ENCODE measurements around the gene PLEKHA6.

PLEKHA6 gene

DNA sequence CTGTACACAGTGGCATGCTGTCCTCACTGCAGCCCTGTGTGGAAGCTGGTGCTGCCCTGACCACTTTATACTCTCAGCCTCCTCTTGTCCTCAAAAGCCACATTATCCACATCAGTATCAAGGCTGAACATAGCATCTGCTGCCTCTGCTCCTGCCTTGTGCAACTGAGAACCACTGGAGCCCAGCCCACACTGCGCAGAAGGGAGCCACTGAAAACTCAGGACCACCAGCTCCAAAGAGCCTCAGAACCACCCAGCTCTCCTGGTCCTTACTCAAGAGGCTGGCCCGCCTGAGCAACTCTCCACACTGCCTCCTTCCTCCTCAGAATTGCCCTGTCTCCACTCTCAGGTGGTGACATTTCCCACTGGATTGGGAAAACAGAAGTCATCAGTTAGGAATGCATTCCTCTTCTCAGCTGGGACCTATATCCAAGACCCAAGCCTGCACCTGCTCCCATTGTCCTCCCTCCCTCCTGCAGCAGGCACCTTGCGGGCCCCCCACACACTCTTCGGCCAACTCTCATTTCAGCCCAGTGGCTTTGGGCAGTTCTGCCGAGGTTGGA, 156.4 kb downstream of the PLEKHA6 start:
- DNase-seq = no peak

DNA sequence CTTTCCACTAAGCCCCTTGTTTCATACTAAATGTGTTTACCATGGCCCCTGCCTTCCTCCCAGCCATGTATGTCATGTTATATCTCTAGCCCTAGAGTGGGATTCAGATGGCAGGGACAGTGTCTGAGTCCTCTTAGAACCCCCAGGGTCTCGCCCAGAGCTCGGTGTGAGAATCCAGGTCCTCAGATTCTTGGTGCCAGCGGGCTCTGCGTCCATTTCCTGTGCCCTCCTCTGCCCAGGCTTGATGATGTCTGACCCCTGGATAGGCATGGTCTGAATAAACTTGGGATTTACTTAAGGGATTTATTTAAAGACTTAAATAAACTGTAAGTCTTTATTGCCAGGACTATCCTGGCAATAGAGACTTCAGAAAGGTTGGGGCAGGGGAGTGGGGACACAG, 157.2 kb downstream of the PLEKHA6 start:
- no peak for DNase-seq

DNA sequence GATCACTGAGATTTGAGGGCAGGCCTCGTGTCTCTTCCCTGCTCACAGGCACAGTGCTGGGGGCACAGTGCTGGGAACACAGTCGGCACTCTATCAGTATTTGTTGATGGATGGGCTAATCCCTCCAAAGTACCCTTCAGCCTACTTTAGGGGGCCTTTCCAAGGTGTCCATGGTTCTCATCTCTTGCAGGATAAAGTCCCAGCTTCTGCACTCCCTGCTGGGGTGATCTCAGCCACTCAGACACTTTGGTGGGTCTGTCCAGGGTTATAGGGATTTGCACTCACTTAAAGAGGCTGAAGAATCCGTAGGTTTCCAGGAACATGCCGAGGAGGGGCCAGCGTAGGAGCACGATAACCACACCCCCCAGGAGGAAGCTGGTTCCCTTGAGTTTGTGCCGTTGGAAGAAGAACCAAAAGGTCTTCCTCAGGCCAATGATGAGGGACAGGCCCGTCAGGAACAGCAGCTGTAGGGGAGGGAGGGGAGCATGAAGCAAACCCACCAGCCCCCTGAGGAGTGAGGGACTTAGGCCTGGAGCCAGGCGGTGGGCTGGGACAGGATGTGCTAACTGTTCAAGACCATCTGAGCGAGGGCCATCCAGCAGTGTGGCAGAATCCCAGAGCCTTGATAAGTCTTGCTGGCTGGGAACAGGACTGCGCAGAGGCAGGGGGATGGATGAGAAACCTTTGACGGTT, 158.2 kb downstream of the PLEKHA6 start:
- DNase-seq = no peak

DNA sequence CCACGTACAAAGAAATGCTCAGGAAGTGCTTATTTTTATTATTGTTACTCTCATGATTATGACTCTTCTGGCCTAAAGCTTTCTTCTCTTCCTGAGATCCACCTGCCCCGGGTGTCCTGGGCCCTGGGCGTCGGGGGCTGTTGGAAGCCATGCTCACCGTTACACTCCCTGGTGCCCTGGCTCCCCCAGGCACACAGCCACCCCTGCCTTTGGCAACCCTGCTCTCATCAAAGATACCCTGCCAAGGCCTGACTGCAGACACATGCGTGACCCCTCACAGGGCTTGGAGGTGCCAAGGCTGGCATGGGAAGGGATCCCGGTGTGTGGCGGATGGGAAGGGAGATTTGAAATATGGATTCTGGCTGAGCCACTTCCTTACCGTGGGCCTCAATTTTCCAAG, 160.2 kb downstream of the PLEKHA6 start:
- no peak for DNase-seq

DNA sequence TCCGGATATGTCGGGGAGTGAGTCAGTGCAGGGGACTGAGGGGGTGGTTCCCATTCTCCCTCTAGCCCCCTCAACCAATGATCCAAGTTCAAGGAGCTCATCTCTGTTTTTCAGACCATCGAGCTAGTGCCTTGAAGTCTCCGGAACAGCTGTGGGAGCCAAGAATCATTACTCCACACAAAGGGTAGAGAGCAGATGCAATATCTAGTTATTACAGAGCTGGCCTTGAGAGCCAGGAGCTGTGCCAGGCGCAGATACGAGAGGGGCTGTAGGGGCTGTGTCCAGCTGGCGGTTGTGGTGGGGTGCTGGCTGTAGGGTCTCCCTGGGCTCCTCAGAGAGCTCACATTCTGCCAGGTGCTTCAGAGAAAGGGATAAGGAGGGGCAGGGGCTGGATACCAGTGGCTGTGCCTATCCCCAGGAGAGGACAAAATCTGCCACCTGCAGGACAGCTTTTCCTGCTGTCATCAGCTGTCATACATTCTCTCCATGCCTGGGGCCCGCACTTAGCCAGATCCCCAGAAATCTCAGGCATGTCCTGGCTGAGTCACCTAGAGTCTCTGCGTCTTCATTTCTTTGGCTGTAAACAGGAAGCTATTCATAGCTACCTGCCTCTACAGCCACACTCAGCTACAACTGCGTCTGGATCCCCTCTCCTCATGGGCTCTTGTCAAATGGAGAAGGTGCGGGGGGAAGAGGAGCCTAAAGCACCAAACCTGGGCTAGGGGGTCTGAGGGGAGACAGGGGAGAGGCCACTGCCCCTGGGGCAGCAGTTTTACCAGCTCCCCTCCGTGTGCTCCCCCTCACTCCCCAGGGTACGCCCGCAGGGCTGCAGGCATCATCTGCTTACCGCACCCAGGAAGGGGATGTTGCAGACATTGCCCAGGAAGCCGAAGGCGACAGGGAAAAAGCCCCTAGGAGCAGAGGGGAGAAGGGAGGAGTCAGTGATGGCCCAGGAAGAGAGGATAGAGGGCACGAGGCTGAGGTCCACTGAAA, 161.1 kb downstream of the PLEKHA6 start:
- DNase-seq = no peak

DNA sequence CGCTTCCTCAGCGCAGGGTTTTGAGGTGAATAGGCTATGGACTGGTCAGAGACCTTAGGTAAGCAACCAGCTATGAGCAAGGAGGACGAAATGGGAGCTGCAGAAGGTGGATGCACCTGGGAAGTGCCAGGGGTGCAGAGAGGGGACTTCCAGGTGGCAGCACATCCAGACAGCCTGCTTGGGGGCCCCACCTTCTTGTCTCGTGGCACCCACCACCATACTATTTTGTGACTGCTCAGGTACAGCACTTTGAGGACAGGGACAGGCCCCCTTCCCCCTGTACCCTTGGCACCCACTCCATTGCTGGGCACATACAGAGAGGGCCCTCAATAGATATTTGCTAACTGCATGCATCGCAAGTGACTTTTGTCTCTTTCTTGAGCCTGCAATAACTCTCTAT, 162.7 kb downstream of the PLEKHA6 start:
- no peak for DNase-seq

DNA sequence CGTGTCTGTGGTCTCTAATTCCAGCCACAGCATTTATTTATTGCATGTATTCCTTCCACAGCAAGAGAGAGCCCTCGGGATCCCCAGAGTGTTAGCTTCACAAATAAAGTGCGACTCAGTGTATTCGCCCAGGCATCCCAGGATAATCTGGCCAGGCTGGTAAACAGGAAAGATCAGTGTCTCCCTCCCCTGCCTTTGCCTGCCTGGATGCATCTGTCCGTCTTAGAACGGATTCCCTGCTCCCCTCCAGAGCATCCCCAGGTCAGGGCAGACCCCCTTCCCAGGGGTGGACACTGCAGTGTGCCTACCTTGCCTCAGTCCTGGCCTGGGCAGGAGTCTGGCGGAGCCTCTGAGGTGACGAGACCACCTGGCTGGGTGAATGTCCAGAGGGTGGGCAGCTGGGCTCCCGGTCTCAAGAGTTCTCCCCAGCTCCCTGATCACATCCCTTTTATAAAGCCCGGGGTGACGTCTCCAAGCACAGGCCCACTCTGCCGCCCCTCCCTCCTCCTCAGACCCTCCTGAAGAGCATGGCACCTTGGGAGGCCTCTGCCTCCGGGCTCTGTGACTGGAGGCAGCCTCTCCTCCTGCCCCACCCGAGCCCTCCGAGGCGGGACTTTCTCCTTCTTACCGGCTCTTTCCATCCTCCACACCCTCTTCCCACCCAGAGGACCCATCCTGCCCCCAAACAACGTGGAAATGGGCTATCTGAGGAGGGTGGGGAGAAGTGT, 163.5 kb downstream of the PLEKHA6 start, which contains the start of gene KISS1:
Gene KISS1, minus strand, starts transcription at position 424 of the 728 bp plus-strand sequence. CDS start 3,615 bp downstream, outside the sequence.
- no peak for DNase-seq

DNA sequence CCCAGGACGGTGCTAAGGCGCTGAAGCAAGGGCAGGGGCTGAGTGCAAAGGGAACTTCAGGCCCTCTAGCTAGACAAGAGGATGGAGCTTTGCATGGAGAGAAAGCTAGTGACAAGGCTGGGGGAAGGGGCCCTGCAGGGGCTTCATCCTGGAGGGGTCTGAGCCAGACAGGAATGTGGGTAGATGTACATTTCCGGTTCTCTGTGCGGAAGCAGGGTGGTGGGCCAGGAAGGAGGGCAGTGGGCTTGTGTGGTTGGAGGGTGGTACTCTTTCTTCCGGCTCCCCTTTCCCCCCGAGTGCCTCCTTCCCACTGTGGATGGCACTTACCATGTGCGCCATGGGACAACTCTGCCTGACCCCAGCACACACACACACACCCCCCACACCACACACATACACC, 165.0 kb downstream of the PLEKHA6 start:
- DNase-seq = no peak

DNA sequence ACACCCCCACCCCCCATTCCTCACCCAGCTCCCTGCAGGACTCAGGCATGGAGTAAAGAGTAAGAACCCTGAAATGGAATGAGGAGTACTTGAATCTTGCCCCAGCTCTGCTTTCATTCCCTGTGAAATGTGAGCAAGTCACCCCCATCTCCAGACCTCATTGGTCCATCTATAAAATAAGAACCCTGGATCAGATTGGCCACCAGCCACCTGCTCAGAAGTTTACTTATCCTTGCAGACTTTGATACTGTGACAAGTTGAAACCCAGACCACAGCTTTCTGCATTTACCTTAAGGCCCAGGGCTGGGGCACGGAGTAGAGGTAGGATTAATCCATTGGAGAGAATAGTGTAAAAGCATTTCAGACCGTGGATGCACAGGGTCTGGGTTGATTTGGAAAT, 165.6 kb downstream of the PLEKHA6 start:
- no peak for DNase-seq

DNA sequence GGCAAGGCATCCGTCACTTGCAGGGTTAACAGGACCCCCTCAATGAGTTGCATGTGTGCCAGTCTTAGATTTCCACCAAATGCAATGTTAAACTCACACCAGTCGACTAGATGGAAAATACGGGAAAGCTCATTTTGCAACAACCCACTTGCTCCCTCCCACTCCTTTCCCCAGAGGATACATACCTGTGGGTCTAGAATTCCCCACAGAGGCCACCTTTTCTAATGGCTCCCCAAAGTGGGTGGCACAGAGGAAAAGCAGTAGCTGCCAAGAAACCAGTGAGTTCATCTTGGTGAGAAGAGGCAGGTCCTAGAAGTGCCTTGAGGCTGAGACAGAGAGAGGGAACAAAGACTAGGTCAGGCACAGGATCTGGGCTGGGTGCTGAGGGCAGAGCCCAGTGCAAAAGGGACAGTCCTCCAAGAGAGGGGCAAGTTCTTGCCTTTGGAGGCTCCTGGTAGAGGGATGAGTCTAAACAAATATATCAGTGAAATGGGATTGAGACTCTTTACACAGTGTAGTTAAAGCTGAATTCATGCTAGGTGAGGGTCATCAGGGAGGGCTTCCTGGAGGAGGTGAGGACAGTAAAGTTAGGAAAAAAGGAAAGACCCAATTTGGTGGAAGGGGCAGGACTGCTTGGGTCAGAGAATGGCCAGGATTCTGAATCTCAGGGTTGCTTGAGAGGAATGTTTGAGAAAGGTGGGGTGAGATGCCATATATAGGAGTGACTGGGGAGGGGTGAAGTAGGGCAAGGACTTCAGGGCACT, 167.0 kb downstream of the PLEKHA6 start:
- no peak for DNase-seq

DNA sequence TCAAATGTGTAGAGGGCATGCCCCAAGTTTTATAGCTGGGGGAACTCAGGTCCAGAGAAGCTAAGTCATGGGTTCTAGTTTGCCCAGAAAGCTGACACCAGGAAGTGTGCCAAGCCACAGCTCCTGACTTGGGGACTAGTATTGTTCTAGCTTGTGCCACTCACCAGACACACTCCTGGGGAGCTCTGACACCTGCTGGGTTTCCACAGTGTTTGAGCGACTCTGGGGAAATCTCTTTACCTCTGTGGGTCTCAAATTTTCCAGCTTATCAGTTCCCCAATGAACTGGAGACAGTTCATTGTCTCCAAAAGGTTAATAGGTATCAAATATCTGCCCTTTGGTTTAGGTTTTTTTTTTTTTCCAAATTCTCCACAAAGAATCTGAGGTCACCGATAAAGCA, 167.7 kb downstream of the PLEKHA6 start:
- no peak for DNase-seq

DNA sequence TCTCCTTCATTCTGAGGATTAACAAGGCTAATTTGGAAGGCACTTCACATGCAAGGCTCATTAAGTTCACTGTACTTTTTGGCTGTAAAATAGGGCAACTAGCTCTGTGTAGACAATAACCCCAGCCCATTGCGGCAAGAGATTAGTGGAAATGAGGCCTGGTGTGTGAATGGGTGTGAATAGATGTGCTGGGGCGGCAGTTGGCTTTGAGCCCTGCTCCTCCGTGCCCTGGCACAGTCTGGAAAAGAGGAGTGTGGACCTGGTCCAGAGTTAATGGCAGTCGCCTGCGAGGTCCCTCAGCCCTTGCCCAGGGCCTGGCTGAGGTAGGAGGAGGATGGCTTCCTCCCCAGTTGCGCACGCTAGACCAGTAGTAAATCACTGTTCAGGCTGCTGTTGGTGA, 168.3 kb downstream of the PLEKHA6 start:
- no peak for DNase-seq

DNA sequence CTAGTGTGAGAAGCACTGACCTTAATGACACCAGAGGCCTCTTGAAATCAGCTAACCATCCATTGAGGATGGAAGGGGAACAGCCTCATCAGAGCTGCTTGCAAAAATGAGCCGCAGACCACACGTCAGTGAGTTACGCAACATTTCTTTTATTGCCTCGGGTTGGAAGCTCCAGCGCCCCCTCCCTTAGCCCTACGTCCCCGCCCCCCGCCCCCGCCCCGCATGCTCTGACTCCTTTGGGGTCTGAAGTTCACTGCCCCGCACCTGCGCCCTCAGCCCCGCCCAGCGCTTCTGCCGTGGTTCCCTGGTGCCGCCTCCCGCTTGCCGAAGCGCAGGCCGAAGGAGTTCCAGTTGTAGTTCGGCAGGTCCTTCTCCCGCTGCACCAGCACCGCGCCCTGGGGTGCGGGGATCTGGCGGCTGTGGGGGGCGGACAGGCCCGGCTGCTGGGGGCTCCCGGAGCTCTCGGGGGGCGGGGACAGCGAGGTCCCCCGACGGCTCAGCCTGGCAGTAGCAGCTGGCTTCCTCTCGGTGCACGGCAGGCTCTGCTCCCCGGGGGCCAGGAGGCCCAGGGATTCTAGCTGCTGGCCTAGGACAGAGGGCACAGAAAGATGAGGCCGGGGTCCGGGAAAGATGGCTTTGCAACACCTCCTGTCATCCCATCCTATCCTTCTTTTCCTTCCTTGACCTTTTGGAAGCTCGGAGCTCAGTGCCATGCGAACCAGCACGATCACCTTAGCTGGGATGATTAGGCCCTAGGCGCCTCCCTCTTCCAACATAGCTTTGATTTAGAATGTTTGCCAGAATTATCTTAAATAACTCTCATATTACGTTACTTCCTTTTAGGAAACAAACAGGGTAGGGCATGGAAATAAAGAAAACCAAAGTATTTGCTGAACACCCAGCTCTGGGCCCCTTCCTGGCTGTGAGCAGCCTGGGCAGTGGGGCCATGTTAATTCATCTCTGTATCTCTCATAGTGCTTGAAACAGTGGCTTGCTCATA, 169.2 kb downstream of the PLEKHA6 start:
- DNase-seq = peak; percentile 71 to 78

DNA sequence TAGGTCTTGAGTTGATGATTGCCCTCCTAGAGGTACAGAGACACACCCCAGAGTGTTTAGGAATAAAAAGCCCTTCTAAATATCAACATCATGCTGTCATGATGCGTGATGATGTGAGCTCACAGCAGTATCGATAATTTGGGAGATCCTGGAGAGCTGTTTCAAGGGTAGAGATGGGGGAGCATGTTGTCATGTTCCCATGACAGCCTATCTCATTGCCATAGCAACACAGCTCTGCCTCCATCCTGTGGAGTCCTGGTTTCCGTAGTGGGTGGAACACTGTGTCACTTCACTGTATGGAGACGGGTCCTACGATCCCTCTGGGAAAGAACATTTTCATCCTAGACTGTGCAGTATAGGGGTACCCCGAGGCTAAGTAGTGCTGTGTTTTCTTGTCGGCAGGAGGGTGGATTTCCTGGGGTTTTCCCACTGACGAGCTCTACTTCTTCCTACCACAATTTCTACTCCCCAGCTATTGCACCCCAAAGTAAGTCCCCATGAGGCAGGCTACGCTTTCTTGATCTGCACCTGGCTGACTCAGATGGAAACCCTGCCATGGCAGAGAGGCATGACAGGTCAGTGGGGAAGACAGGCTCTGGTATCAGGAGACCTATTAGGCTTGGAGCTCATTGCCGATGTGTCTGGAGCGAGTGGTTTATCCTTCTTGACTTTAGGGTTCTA, 170.6 kb downstream of the PLEKHA6 start:
- no peak for DNase-seq

DNA sequence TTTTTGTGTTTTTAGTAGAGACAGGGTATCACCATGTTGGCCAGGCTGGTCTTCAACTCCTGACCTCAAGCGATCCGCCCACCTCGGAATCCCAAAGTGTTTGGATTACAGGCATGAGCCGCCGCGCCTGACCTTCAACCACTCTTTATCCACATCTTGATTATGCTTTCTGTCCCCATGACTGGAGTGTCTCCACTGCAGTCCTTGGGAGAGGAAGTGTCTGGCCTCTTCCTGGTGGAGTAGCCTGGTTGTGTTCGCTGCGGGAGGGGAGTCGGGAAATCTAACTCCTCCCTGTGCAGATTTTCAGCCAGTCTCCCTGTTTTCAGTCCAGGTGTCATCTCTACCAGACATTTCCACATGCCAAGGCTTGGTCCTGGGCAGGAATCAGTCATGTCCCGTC, 173.1 kb downstream of the PLEKHA6 start:
- no peak for DNase-seq

DNA sequence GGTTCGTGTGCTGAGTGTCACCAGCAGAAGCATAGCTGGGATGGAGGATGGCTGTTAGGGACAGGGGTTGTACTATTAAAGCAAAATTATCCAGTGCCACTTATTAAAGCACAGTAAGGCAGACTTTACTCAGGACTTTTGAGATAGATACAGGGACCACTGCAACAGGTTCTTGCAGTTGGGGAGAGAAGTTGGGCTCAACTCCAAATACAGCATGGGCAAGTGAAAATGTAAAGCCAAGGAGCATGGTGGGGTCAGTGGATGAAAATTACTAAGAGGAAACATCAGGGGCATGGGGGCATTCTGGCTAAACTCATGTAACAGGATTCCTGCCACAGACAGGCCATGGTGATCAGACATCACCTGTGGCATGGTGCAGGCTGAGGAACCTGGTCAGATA, 178.6 kb downstream of the PLEKHA6 start:
- DNase-seq = no peak

DNA sequence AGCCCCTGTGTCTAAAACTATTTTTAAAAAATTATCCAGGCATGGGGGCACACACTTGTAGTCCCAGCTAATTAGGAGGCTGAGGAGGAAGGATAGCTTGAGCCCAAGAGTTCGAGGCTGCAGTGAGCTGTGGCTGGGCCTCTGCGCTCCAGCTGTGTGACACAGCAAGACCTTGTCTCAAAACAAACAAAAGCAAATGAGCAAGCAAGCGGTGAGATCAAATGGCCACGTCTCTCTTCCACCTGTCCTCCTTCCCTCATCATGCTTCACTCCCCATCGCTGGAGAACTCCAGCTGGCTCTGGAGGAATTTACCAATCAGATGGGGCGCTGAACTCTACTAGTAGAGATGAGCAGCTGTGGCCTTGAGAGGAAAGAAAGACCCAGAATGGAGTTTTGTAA, 179.6 kb downstream of the PLEKHA6 start:
- no peak for DNase-seq

DNA sequence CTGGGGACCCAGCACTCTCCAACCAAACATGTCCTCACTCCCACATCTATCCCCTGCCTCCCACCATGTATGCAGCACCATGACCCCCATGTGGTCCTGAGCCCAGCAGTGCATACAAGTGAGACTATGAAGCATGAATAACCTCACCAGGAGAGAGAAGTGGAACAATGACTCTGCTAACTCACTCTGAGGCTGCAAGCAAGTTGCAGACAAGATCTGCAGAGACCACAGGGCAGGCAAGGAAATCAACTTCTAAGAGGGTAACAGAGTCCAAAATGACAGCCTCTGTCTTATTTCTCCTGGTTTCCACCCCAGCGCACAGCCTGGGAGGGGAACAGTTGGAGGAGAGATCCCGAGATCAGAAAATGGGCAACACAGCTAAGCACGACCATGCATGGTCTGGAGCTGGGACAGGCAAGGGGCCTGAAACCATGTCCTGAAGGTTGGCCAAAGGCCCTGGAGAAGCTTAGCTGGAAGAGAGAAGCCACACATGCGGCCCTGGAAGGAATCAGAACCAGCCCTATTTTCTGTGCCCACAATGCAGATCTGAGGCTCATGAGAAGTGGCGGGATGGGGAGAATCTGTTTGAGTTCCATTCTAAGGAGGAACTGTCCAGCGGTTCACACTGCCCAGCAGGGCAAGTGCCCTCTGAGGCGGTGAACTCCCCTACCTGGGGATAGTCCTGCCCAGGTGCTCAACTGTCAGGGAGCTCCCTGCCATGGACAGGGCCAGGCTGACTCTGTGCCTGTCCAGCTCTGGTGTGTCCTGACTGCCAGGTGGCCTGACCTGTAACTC, 181.0 kb downstream of the PLEKHA6 start:
- DNase-seq = no peak

DNA sequence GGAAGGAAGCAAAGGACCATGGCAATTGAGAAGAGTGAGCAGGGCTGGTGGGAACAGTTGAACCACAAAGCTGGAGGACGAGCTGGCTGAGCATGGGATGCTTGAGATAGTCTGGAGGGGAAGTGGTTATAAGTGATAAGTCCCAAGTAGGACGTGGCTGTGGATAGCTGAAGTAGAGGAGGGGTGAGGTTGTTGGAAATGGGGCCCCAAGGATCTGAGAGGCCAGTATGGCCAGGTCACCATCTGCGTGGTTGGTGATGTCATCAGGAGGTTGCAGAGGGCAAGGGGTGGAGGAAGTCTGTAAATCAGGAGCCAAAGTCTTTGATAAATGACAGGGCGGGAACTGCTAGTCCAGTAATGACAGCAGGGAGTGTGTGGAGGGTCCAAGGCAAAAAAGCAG, 182.6 kb downstream of the PLEKHA6 start:
- no peak for DNase-seq
